A549 (cell line): ENCODE results near the gene PRKAR1B. TPM values are rescaled to one million over a fixed set of nuclear protein-coding genes. Genes with fewer than 3 reads are reported as not detected.

Experiments
- ATAC-seq, 2 experiments: fragments of 200-7000 bp in 1 of 2; fragments of >200 bp in 1 of 2; cut with Nextera tagmentation in 1 of 2; cut with Tn5 transposase in 1 of 2; 3 replicates each; pipeline versions ENCODE4 v1.8.0 to v1.9.1; 2018 to 2020; ENCODE audit warnings: mild to moderate bottlenecking in 1 of 2, moderate library complexity in 1 of 2
- CTCF ChIA-PET: fragments of 300-600 bp; sonication (Branson Sonifier 250); formaldehyde crosslinking; extraction: SDS; loops from one replicate; lab custom pipeline; 2021; ENCODE audit warnings: antibody characterized with exemption, inconsistent platforms; lab: Yijun Ruan, JAX
- POLR2A ChIA-PET: fragments of 350-600 bp; formaldehyde crosslinking; extraction: SDS; loops from one replicate; lab custom pipeline; 2021; ENCODE audit warnings: antibody characterized with exemption, inconsistent platforms; lab: Yijun Ruan, JAX
- DNase-seq, 2 experiments: peaks; one replicate each; pipeline versions ENCODE4 v3.0.0 to v3.0.0-alpha.2; 2011 to 2016; ENCODE audit warnings: low read depth in 1 of 2, low spot score in 1 of 2
- FAIRE-seq: peaks from 2 replicates; lab custom pipeline; 2011; peaks lifted over from hg19 to GRCh38; lab: Jason Lieb, UNC
- H3K27ac ChIP-seq, 2 experiments: fragments of >200 bp; sonication (Bioruptor Twin); formaldehyde crosslinking; 3 replicates each; pipeline ENCODE4 v1.5.1; 2016 to 2017
- H3K4me1 ChIP-seq: fragments of >200 bp; sonication (Bioruptor Twin); formaldehyde crosslinking; 3 replicates; pipeline ENCODE4 v1.6.1; 2016
- H3K4me2 ChIP-seq: fragments of >200 bp; sonication (Bioruptor Twin); formaldehyde crosslinking; 3 replicates; pipeline ENCODE4 v1.6.1; 2016
- H3K4me3 ChIP-seq: fragments of >200 bp; sonication (Bioruptor Twin); formaldehyde crosslinking; 3 replicates; pipeline ENCODE4 v1.5.1; 2016
- H3K9me3 ChIP-seq: fragments of >200 bp; sonication (Bioruptor Twin); formaldehyde crosslinking; 3 replicates; pipeline ENCODE4 v1.6.1; 2016
- CEBPB ChIP-seq, 2 experiments: fragments of >200 bp in 1 of 2; sonication (Bioruptor Twin) in 1 of 2; formaldehyde crosslinking in 1 of 2; IDR thresholded peaks; 2 replicates each; pipeline ENCODE4 v1.6.1; 2012 to 2016
- CHD4 ChIP-seq: fragments of 200-600 bp; sonication (generic); IDR thresholded peaks from 2 replicates; pipeline ENCODE4 v1.6.1; 2016; ENCODE audit warnings: antibody characterized with exemption, mild to moderate bottlenecking, borderline replicate concordance
- CTCF ChIP-seq: fragments of >200 bp; sonication (Bioruptor Twin); formaldehyde crosslinking; IDR thresholded peaks from 3 replicates; pipeline ENCODE4 v1.5.1; 2016
- FOSB ChIP-seq: fragments of 250-450 bp; sonication (Bioruptor Pico); IDR thresholded peaks from 2 replicates; pipeline ENCODE4 v1.5.0; 2020; ENCODE audit warnings: mild to moderate bottlenecking, moderate library complexity
- HOXB5 ChIP-seq: fragments of 250-450 bp; sonication (Bioruptor Pico); IDR thresholded peaks from 2 replicates; pipeline ENCODE4 v1.5.0; 2020; ENCODE audit warnings: mild to moderate bottlenecking, moderate library complexity
- JUN ChIP-seq, 2 experiments: fragments of >200 bp; sonication (Bioruptor Twin); formaldehyde crosslinking; IDR thresholded peaks; 2 replicates in 1 of 2; 3 replicates in 1 of 2; pipeline ENCODE4 v1.6.1; 2016 to 2017
- KDM5A ChIP-seq: fragments of 200-600 bp; sonication (generic); IDR thresholded peaks from 2 replicates; pipeline ENCODE4 v1.6.1; 2016; ENCODE audit warnings: antibody characterized with exemption, mild to moderate bottlenecking
- MYC ChIP-seq: IDR thresholded peaks from 2 replicates; pipeline ENCODE4 v1.6.1; 2012; ENCODE audit warnings: mild to moderate bottlenecking, inconsistent platforms, low read length, improper control_type of control experiment, borderline replicate concordance
- NPAS2 ChIP-seq: fragments of 250-450 bp; sonication (Bioruptor Pico); IDR thresholded peaks from 2 replicates; pipeline ENCODE4 v1.8.0; 2022; ENCODE audit warnings: mild to moderate bottlenecking, moderate library complexity, borderline replicate concordance
- REST ChIP-seq: fragments of 200-600 bp; sonication (generic); IDR thresholded peaks from 2 replicates; pipeline ENCODE4 v1.6.1; 2016; ENCODE audit warnings: antibody characterized with exemption, mild to moderate bottlenecking, moderate library complexity
- TP53 ChIP-seq: fragments of 250-450 bp; sonication (Bioruptor Pico); IDR thresholded peaks from 2 replicates; pipeline ENCODE4 v1.5.0; 2021; ENCODE audit warnings: mild to moderate bottlenecking, moderate library complexity
- ZFP36 ChIP-seq: fragments of 450-650 bp; IDR thresholded peaks from 2 replicates; pipeline ENCODE4 v1.6.1; 2014; ENCODE audit warnings: borderline replicate concordance; ENCODE audit not compliant: partially characterized antibody
- WGBS: methylation state at CpG from one replicate; pipeline ENCODE4 v1.1.6; 2017; ENCODE audit errors: missing lambda C conversion rate; 5-methylcytosine and 5-hydroxymethylcytosine counted together
- polyA plus RNA-seq, 4 experiments: library from polyadenylated mRNA; depleted of rRNA in 3 of 4; stranded (reverse); fragments of >200 nt; fragmentation: RNase III in 1 of 4; extraction: RNeasy Plus Mini Kit Qiagen cat#74134 plus additional on column Dnase treatment in 1 of 4; gene quantifications; 2 replicates in 3 of 4; 3 replicates in 1 of 4; pipeline ENCODE4 v1.2.3, GENCODE V29; 2011 to 2017

Gene PRKAR1B
- polyA plus RNA-seq, 2 of the 4 experiments (the other 2 are of a cell fraction) = 10.1 to 33.7 TPM

GRCh38 chr7:608361-608760 lies 118.7 kb downstream of the PRKAR1B start:
- Histone ChIP-seq H3K4me1 (no peaks in the 10 kb centered on the region), H3K4me3 (no peak overlapping the region), H3K27ac (no peak overlapping the region), H3K4me2 (no peak overlapping the region), H3K9me3 (no peaks in the 10 kb centered on the region)
- TF ChIP-seq FOSB (CRISPR knock-in tag) = no peak
- TF ChIP-seq NPAS2 (CRISPR knock-in tag) = no peak
- no peak for TF ChIP-seq ZFP36
- no peak for TF ChIP-seq MYC
- FAIRE-seq = no peak
- ATAC-seq = no peak
- no peak for DNase-seq
- CTCF ChIA-PET = no interaction called here
- WGBS = 61% methylated on average over 1 of the region's 2 CpGs
- POLR2A ChIA-PET = no interaction called here

- ChIA-PET CTCF (no interaction called here), POLR2A (no interaction called here)
- FAIRE-seq = no peak
Observed at GRCh38 chr7:607938-608337, 119.1 kb downstream of the PRKAR1B start.

More at GRCh38 chr7:607938-608337, 119.1 kb downstream of the PRKAR1B start:
- ATAC-seq (no peak), DNase-seq (no peak)
- Histone ChIP-seq H3K4me1 (no peaks in the 10 kb centered on the region), H3K4me3 (no peak overlapping the region), H3K9me3 (no peaks in the 10 kb centered on the region), H3K27ac (no peak overlapping the region), H3K4me2 (no peak overlapping the region)
- WGBS = 94% methylated on average over 13 of the region's 13 CpGs
- TF ChIP-seq TP53 (CRISPR knock-in tag) (no peak), REST (no peak), CEBPB (IDR thresholded peaks at IDR 0.05) (no peak), KDM5A (no peak), CTCF (no peak), HOXB5 (CRISPR knock-in tag) (no peak), JUN (IDR thresholded peaks at IDR 0.05) (no peak), CHD4 (no peak)
